Activated CD4-positive, alpha-beta T cell treated with anti-CD3 and anti-CD28 coated beads for 36 hours (primary cell): ENCODE results near the gene CHEK2. TPM values are rescaled to one million over a fixed set of nuclear protein-coding genes. Genes with fewer than 3 reads are reported as not detected.
"Not testable (repeated sequence)": the region's sequence is repeated elsewhere in the genome, so short reads cannot be mapped to it uniquely, and the experiment has no call there.

Experiments used
- ATAC-seq: fragments of 200-7000 bp; cut with Tn5 transposase; one replicate; pipeline ENCODE4 v1.10.0; 2021; ENCODE audit warnings: mild to moderate bottlenecking, moderate library complexity
- CTCF ChIA-PET: fragments of 350-600 bp; sonication (Branson Sonifier 250); formaldehyde crosslinking; loops from one replicate; lab custom pipeline; 2021; ENCODE audit warnings: antibody characterized with exemption; lab: Charles Lee
- POLR2A ChIA-PET: fragments of 350-600 bp; sonication (Branson Sonifier 250); formaldehyde crosslinking; loops from one replicate; lab custom pipeline; 2021; ENCODE audit warnings: antibody characterized with exemption, inconsistent platforms; lab: Charles Lee
- DNase-seq: peaks from one replicate; pipeline ENCODE4 v3.0.0-alpha.2; 2020
- H3K27ac Mint-ChIP-seq: one replicate; pipeline ENCODE4 v1.8.0; 2021; ENCODE audit warnings: mixed read lengths
- H3K27me3 Mint-ChIP-seq: one replicate; pipeline ENCODE4 v1.8.0; 2021; ENCODE audit warnings: mixed read lengths
- H3K36me3 Mint-ChIP-seq: one replicate; pipeline ENCODE4 v1.8.0; 2021; ENCODE audit warnings: low read depth, mixed read lengths
- H3K4me1 Mint-ChIP-seq: one replicate; pipeline ENCODE4 v1.8.0; 2021; ENCODE audit warnings: mixed read lengths
- H3K4me3 Mint-ChIP-seq: one replicate; pipeline ENCODE4 v1.8.0; 2021; ENCODE audit warnings: mild to moderate bottlenecking, moderate library complexity, mixed read lengths
- H3K9me3 Mint-ChIP-seq: one replicate; pipeline ENCODE4 v1.8.0; 2021; ENCODE audit warnings: low read depth, mixed read lengths
- intact Hi-C, 2 experiments: fragments of 100-400 bp; cut with DNase I in 1 of 2; cut with micrococcal nuclease in 1 of 2; formaldehyde crosslinking; loops; one replicate each; pipeline versions ENCODE4 v1.14.2 to v1.15.1; 2022 to 2024; cut with DNase I, micrococcal nuclease
- total RNA-seq, 2 experiments: library from RNA; stranded (reverse); gene quantifications; one replicate each; pipeline ENCODE4 v1.2.3, GENCODE V29; 2021

Gene CHEK2
- total RNA-seq, 2 experiments from 2014 or later, result 37.5 to 41.3 TPM

- H3K36me3 Mint-ChIP-seq, H3K27ac Mint-ChIP-seq, intact Hi-C loops, H3K4me3 Mint-ChIP-seq, ATAC-seq, H3K4me1 Mint-ChIP-seq, POLR2A ChIA-PET, DNase-seq, CTCF ChIA-PET, H3K9me3 Mint-ChIP-seq: not testable (repeated sequence)
- peaks cover 42% of the 10 kb centered on the region for H3K27me3 Mint-ChIP-seq
These were observed 58.7 kb downstream of the CHEK2 start for GRCh38 chr22:28682966-28683365.

- H3K4me3 Mint-ChIP-seq, intact Hi-C loops, H3K9me3 Mint-ChIP-seq, H3K4me1 Mint-ChIP-seq, CTCF ChIA-PET, H3K36me3 Mint-ChIP-seq, DNase-seq, POLR2A ChIA-PET, H3K27ac Mint-ChIP-seq, ATAC-seq: not testable (repeated sequence)
- peaks cover 55% of the 10 kb centered on the region for H3K27me3 Mint-ChIP-seq
These were observed 60.7 kb downstream of the CHEK2 start for GRCh38 chr22:28680813-28681490.

GRCh38 chr22:28679611-28680287 lies 61.9 kb downstream of the CHEK2 start, which contains the start of gene TTC28:
Gene TTC28 (minus strand): TSS chr22:28679840. CDS start chr22:28679723, 117 bp downstream.
- DNase-seq, result peak; percentile 29
- H3K9me3 Mint-ChIP-seq, ATAC-seq, CTCF ChIA-PET, H3K36me3 Mint-ChIP-seq, POLR2A ChIA-PET: not testable (repeated sequence)
- peaks cover 11% of the 10 kb centered on the region for H3K4me1 Mint-ChIP-seq
- intact Hi-C loops, result loop anchor here in 1 of 2 experiments (10.0 kb wide), 1 partner anchor 115 kb away; no protein-coding TSS in a partner anchor
- H3K4me3 Mint-ChIP-seq, result peak within 1 kb of the TSS; percentile 68
- H3K27me3 Mint-ChIP-seq, result peaks cover 59% of the 10 kb centered on the region
- H3K27ac Mint-ChIP-seq, result peak within 1 kb of the TSS; percentile 42

GRCh38 chr22:28678778-28679610 lies 62.6 kb downstream of the CHEK2 start:
- H3K27me3 Mint-ChIP-seq, result peaks cover 64% of the 10 kb centered on the region
- POLR2A ChIA-PET, H3K27ac Mint-ChIP-seq: not testable (repeated sequence)

GRCh38 chr22:28678170-28678569 lies 63.5 kb downstream of the CHEK2 start:
- intact Hi-C loops, result loop anchor here in 1 of 2 experiments (10.0 kb wide), 1 partner anchor 117 kb away; no protein-coding TSS in a partner anchor
- POLR2A ChIA-PET, H3K4me3 Mint-ChIP-seq, H3K9me3 Mint-ChIP-seq, CTCF ChIA-PET, H3K36me3 Mint-ChIP-seq, DNase-seq, ATAC-seq, H3K27ac Mint-ChIP-seq: not testable (repeated sequence)
- H3K4me1 Mint-ChIP-seq, result peaks cover 25% of the 10 kb centered on the region
- H3K27me3 Mint-ChIP-seq, result peaks cover 65% of the 10 kb centered on the region

More at GRCh38 chr22:28678778-28679610, 62.6 kb downstream of the CHEK2 start:
- H3K9me3 Mint-ChIP-seq, DNase-seq, ATAC-seq, CTCF ChIA-PET, H3K36me3 Mint-ChIP-seq: not testable (repeated sequence)
- peaks cover 17% of the 10 kb centered on the region for H3K4me1 Mint-ChIP-seq
- intact Hi-C loops, result loop anchor here in 1 of 2 experiments (10.0 kb wide), 1 partner anchor 116 kb away; no protein-coding TSS in a partner anchor
- H3K4me3 Mint-ChIP-seq, result peak overlapping the region; percentile 59

GRCh38 chr22:28674121-28674563 lies 67.5 kb downstream of the CHEK2 start:
- intact Hi-C loops, result loop anchor here (1.0 to 10.0 kb wide), 2 partner anchors 121 to 281 kb away; no protein-coding TSS in a partner anchor
- Mint-ChIP-seq H3K27ac (peak overlapping the region; percentile 87), H3K4me3 (peak overlapping the region; percentile 73), H3K4me1 (peaks cover 25% of the 10 kb centered on the region), H3K9me3 (peaks cover 9% of the 10 kb centered on the region), H3K36me3 (peaks cover 3% of the 10 kb centered on the region), H3K27me3 (peaks cover 63% of the 10 kb centered on the region)
- peak; percentile 38 for DNase-seq
- peak; percentile 58 for ATAC-seq
- ChIA-PET CTCF (no interaction called here), POLR2A (no interaction called here)

- CTCF ChIA-PET, result no interaction called here
- peaks cover 3% of the 10 kb centered on the region for H3K36me3 Mint-ChIP-seq
- H3K4me1 Mint-ChIP-seq, result peaks cover 21% of the 10 kb centered on the region
- no peak overlapping the region for H3K4me3 Mint-ChIP-seq
- H3K27me3 Mint-ChIP-seq, result peaks cover 36% of the 10 kb centered on the region
- intact Hi-C loops, result loop anchor here in 1 of 2 experiments (10.0 kb wide), 1 partner anchor 124 kb away; no protein-coding TSS in a partner anchor
- no peak overlapping the region for H3K27ac Mint-ChIP-seq
- ATAC-seq (no peak), DNase-seq (no peak)
- peaks cover 9% of the 10 kb centered on the region for H3K9me3 Mint-ChIP-seq
- POLR2A ChIA-PET, result no interaction called here
These were observed 70.9 kb downstream of the CHEK2 start for GRCh38 chr22:28670756-28671155.

GRCh38 chr22:28670161-28670560 lies 71.5 kb downstream of the CHEK2 start:
- CTCF ChIA-PET, result no interaction called here
- Mint-ChIP-seq H3K4me3 (no peak overlapping the region), H3K9me3 (peaks cover 9% of the 10 kb centered on the region), H3K36me3 (peaks cover 3% of the 10 kb centered on the region), H3K27me3 (peaks cover 32% of the 10 kb centered on the region), H3K27ac (no peak overlapping the region), H3K4me1 (peaks cover 21% of the 10 kb centered on the region)
- DNase-seq, result no peak
- intact Hi-C loops, result loop anchor here in 1 of 2 experiments (10.0 kb wide), 1 partner anchor 125 kb away; no protein-coding TSS in a partner anchor
- POLR2A ChIA-PET, result no interaction called here
- ATAC-seq, result no peak

GRCh38 chr22:28669387-28669786 lies 72.2 kb downstream of the CHEK2 start:
- Mint-ChIP-seq H3K27ac (no peak overlapping the region), H3K9me3 (peaks cover 9% of the 10 kb centered on the region), H3K4me1 (peaks cover 16% of the 10 kb centered on the region), H3K36me3 (peaks cover 3% of the 10 kb centered on the region), H3K27me3 (peaks cover 26% of the 10 kb centered on the region), H3K4me3 (no peak overlapping the region)
- POLR2A ChIA-PET, result no interaction called here
- ATAC-seq (no peak), DNase-seq (no peak)
- intact Hi-C loops, result no loop called here
- CTCF ChIA-PET, result no interaction called here

- H3K36me3 Mint-ChIP-seq, DNase-seq, H3K4me3 Mint-ChIP-seq, H3K4me1 Mint-ChIP-seq, H3K27ac Mint-ChIP-seq, CTCF ChIA-PET, POLR2A ChIA-PET, ATAC-seq, H3K27me3 Mint-ChIP-seq, H3K9me3 Mint-ChIP-seq, intact Hi-C loops: not testable (repeated sequence)
These were observed 78.1 kb downstream of the CHEK2 start for GRCh38 chr22:28663569-28663942.

GRCh38 chr22:28658448-28658847 lies 83.2 kb downstream of the CHEK2 start:
- DNase-seq (no peak), ATAC-seq (no peak)
- H3K9me3 Mint-ChIP-seq, result no peaks in the 10 kb centered on the region
- intact Hi-C loops, result no loop called here
- H3K27ac Mint-ChIP-seq, result no peak overlapping the region
- peaks cover 30% of the 10 kb centered on the region for H3K27me3 Mint-ChIP-seq
- POLR2A ChIA-PET, result no interaction called here
- no peaks in the 10 kb centered on the region for H3K36me3 Mint-ChIP-seq
- CTCF ChIA-PET, result interaction anchor here (0.7 kb wide), 1 partner anchor 360 kb away, joined by 3 read pairs; no protein-coding TSS in a partner anchor
- H3K4me1 Mint-ChIP-seq, result no peaks in the 10 kb centered on the region
- no peak overlapping the region for H3K4me3 Mint-ChIP-seq
